Mesothelial cell of epicardium (in vitro differentiated cells): ENCODE measurements around the gene RDX. TPM values are rescaled to one million over a fixed set of nuclear protein-coding genes. Genes with fewer than 3 reads are reported as not detected.

Source experiments
- DNase-seq, 2 experiments: peaks; one replicate each; pipeline ENCODE4 v3.0.0; 2021; ENCODE audit warnings: low spot score in 2 of 2; ENCODE audit not compliant: unreplicated experiment in 2 of 2
- H3K27ac Mint-ChIP-seq: 2 replicates; pipeline ENCODE4 v1.8.0; 2021; ENCODE audit warnings: mixed read lengths
- H3K27me3 Mint-ChIP-seq: 2 replicates; pipeline ENCODE4 v1.8.0; 2021; ENCODE audit warnings: low read depth, mixed read lengths
- H3K36me3 Mint-ChIP-seq: 2 replicates; pipeline ENCODE4 v1.8.0; 2021; ENCODE audit warnings: mixed read lengths
- H3K4me1 Mint-ChIP-seq: 2 replicates; pipeline ENCODE4 v1.8.0; 2021; ENCODE audit warnings: mixed read lengths
- H3K4me3 Mint-ChIP-seq: 2 replicates; pipeline ENCODE4 v1.8.0; 2021; ENCODE audit warnings: mild to moderate bottlenecking, moderate library complexity, mixed read lengths
- H3K9me3 Mint-ChIP-seq: 2 replicates; pipeline ENCODE4 v1.8.0; 2021; ENCODE audit warnings: mixed read lengths
- CTCF ChIP-seq: fragments of 200-600 bp; sonication (generic); IDR thresholded peaks from one replicate; pipeline ENCODE4 v1.5.0; 2021; ENCODE audit warnings: antibody characterized with exemption; ENCODE audit not compliant: unreplicated experiment
- total RNA-seq: library from RNA; stranded (reverse); gene quantifications from 3 replicates; pipeline ENCODE4 v1.2.1, GENCODE V29; 2021

The RDX gene
- total RNA-seq, 1 donor from 2014 or later = 117 TPM

- H3K27ac Mint-ChIP-seq = no peak overlapping the region
- H3K4me1 Mint-ChIP-seq = peaks cover 16% of the 10 kb centered on the region
- no peak for TF ChIP-seq CTCF
Observed at GRCh38 chr11:110323786-110324185, 27.4 kb upstream of the RDX start.

GRCh38 chr11:110319501-110319900 lies 23.1 kb upstream of the RDX start:
- no peak for DNase-seq
- H3K9me3 Mint-ChIP-seq = peaks cover 5% of the 10 kb centered on the region
- peaks cover 36% of the 10 kb centered on the region for H3K4me1 Mint-ChIP-seq
- no peak overlapping the region for H3K4me3 Mint-ChIP-seq
- no peaks in the 10 kb centered on the region for H3K36me3 Mint-ChIP-seq
- H3K27ac Mint-ChIP-seq = peak overlapping the region; percentile 71
- no peaks in the 10 kb centered on the region for H3K27me3 Mint-ChIP-seq
- TF ChIP-seq CTCF = no peak

More at GRCh38 chr11:110323786-110324185, 27.4 kb upstream of the RDX start:
- DNase-seq = no peak
- no peak overlapping the region for H3K4me3 Mint-ChIP-seq
- H3K27me3 Mint-ChIP-seq = no peaks in the 10 kb centered on the region
- H3K36me3 Mint-ChIP-seq = no peaks in the 10 kb centered on the region
- peaks cover 14% of the 10 kb centered on the region for H3K9me3 Mint-ChIP-seq

- Mint-ChIP-seq H3K4me1 (peaks cover 36% of the 10 kb centered on the region), H3K27ac (peak overlapping the region; percentile 72), H3K4me3 (no peak overlapping the region), H3K36me3 (no peaks in the 10 kb centered on the region), H3K9me3 (peaks cover 5% of the 10 kb centered on the region), H3K27me3 (no peaks in the 10 kb centered on the region)
- no peak for TF ChIP-seq CTCF
- no peak for DNase-seq
Observed at GRCh38 chr11:110318638-110319404, 22.4 kb upstream of the RDX start.

- TF ChIP-seq CTCF = no peak
- Mint-ChIP-seq H3K4me1 (peaks cover 36% of the 10 kb centered on the region), H3K36me3 (no peaks in the 10 kb centered on the region), H3K27ac (peak overlapping the region; percentile 39), H3K4me3 (no peak overlapping the region), H3K9me3 (peaks cover 3% of the 10 kb centered on the region), H3K27me3 (no peaks in the 10 kb centered on the region)
- no peak for DNase-seq
Observed at GRCh38 chr11:110317516-110317932, 21.1 kb upstream of the RDX start.

GRCh38 chr11:110314366-110315095 lies 18.1 kb upstream of the RDX start:
- Mint-ChIP-seq H3K4me1 (peaks cover 44% of the 10 kb centered on the region), H3K27me3 (no peaks in the 10 kb centered on the region), H3K27ac (no peak overlapping the region), H3K4me3 (no peak overlapping the region), H3K36me3 (no peaks in the 10 kb centered on the region), H3K9me3 (no peaks in the 10 kb centered on the region)
- no peak for TF ChIP-seq CTCF
- DNase-seq = no peak
